Endothelial cell (in vitro differentiated cells): ENCODE data around the gene MICAL1. TPM values are rescaled to one million over a fixed set of nuclear protein-coding genes. Genes with fewer than 3 reads are reported as not detected.
"Not testable (repeated sequence)": the region's sequence is repeated elsewhere in the genome, so short reads cannot be mapped to it uniquely, and the experiment has no call there.

ENCODE experiments used
- DNase-seq: peaks from one replicate; pipeline ENCODE4 v3.0.0; 2021; ENCODE audit warnings: low spot score
- H3K27ac Mint-ChIP-seq: one replicate; pipeline ENCODE4 v1.8.0; 2021; ENCODE audit warnings: mixed read lengths, inconsistent platforms; ENCODE audit not compliant: unreplicated experiment
- H3K27me3 Mint-ChIP-seq: one replicate; pipeline ENCODE4 v1.8.0; 2021; ENCODE audit warnings: mild to moderate bottlenecking, moderate library complexity, mixed read lengths, inconsistent platforms; ENCODE audit not compliant: unreplicated experiment
- H3K36me3 Mint-ChIP-seq: one replicate; pipeline ENCODE4 v1.8.0; 2021; ENCODE audit warnings: mild to moderate bottlenecking, low read depth, mixed read lengths, inconsistent platforms; ENCODE audit not compliant: unreplicated experiment
- H3K4me1 Mint-ChIP-seq: one replicate; pipeline ENCODE4 v1.8.0; 2021; ENCODE audit warnings: mild to moderate bottlenecking, mixed read lengths, inconsistent platforms; ENCODE audit not compliant: unreplicated experiment
- H3K4me3 Mint-ChIP-seq: one replicate; pipeline ENCODE4 v1.8.0; 2021; ENCODE audit warnings: mild to moderate bottlenecking, mixed read lengths, inconsistent platforms; ENCODE audit not compliant: unreplicated experiment
- H3K9me3 Mint-ChIP-seq: one replicate; pipeline ENCODE4 v1.8.0; 2021; ENCODE audit warnings: mixed read lengths, inconsistent platforms; ENCODE audit not compliant: unreplicated experiment
- total RNA-seq: library from RNA; stranded (reverse); fragmentation: NEBNext Ultra II Directional; extraction: Animal tissue kit (Norgen Biotek cat#: 25700); gene quantifications from one replicate; pipeline ENCODE4 v1.2.1, GENCODE V29; 2021; ENCODE audit not compliant: unreplicated experiment
- TF ChIP-seq, protein P1 (sequence below): fragments of 200-600 bp; sonication (generic); IDR thresholded peaks from one replicate; pipeline ENCODE4 v1.5.0; 2021; ENCODE audit warnings: antibody characterized with exemption; ENCODE audit not compliant: unreplicated experiment

MICAL1 gene
- total RNA-seq, 1 donor from 2014 or later: 19.9 TPM

GRCh38 chr6:109461733-109462526 is 6.4 kb upstream of the MICAL1 start:
- Mint-ChIP-seq H3K27me3 (no peaks in the 10 kb centered on the region), H3K9me3 (no peaks in the 10 kb centered on the region), H3K27ac (no peak overlapping the region), H3K4me3 (no peak overlapping the region), H3K36me3 (no peaks in the 10 kb centered on the region), H3K4me1 (no peaks in the 10 kb centered on the region)
- TF ChIP-seq, protein P1, sequence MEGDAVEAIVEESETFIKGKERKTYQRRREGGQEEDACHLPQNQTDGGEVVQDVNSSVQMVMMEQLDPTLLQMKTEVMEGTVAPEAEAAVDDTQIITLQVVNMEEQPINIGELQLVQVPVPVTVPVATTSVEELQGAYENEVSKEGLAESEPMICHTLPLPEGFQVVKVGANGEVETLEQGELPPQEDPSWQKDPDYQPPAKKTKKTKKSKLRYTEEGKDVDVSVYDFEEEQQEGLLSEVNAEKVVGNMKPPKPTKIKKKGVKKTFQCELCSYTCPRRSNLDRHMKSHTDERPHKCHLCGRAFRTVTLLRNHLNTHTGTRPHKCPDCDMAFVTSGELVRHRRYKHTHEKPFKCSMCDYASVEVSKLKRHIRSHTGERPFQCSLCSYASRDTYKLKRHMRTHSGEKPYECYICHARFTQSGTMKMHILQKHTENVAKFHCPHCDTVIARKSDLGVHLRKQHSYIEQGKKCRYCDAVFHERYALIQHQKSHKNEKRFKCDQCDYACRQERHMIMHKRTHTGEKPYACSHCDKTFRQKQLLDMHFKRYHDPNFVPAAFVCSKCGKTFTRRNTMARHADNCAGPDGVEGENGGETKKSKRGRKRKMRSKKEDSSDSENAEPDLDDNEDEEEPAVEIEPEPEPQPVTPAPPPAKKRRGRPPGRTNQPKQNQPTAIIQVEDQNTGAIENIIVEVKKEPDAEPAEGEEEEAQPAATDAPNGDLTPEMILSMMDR: no peak
- no peak for DNase-seq

DNA sequence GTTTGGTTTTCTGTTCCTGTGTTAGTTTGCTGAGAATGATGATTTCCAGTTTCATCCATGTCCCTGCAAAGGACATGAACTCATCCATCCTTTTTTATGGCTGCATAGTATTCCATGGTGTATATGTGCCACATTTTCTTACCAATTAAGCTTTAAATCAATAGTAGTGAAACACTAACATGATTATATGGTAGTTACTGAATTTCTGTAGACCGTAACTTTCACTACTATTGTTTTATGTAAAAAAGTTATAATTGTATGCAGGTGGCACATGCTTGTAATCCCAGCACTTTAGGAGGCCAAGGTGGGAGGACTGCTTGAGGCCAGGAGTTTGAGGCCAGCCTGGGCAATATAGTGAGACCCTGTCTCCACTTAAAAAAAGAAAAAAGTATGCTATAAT is 5.6 kb upstream of the MICAL1 start:
- not testable (repeated sequence) for H3K27me3 Mint-ChIP-seq, H3K4me1 Mint-ChIP-seq, H3K36me3 Mint-ChIP-seq, DNase-seq, H3K4me3 Mint-ChIP-seq, H3K27ac Mint-ChIP-seq, H3K9me3 Mint-ChIP-seq

GRCh38 chr6:109460161-109460829 is 4.7 kb upstream of the MICAL1 start:
- Mint-ChIP-seq H3K9me3 (no peaks in the 10 kb centered on the region), H3K4me3 (no peak overlapping the region), H3K27ac (no peak overlapping the region), H3K4me1 (peaks cover under 1% of the 10 kb centered on the region), H3K36me3 (no peaks in the 10 kb centered on the region), H3K27me3 (peaks cover 6% of the 10 kb centered on the region)
- TF ChIP-seq, protein P1: no peak
- no peak for DNase-seq

DNA sequence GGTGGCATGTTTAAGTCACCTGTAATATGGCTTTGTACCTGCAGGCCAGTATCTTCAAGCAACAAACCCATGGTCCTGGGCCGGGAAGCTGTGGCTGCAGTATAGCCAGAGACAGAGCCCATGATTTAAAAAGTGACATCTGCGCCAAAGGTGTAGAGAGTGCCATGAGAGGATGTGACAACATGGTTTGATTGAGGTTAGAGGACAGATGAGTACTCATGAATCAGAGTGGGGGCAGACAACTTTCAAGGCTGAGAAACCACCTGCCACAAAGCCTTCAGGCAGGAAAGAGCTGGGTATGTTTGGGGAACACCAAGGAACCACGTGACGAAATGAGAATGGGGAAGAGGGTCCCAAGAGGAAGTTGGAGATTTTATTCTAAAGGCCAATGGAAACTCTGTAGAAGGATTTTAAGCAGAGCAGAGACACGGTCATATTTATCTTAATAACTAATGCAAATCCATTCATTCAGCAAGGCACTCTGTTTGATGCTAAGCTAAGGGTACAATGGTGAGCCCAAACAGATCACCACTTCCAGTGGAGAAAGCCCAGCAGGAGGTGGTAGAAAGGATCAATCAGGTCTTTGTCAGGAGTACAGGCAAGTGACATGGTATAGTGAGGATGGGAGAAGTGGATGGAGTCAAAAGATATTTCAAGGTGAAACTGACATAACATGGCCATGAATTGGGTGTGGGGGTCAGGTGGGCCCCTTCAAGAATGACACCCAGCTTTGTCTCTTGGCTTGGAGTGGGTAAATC is 3.4 kb upstream of the MICAL1 start:
- Mint-ChIP-seq H3K27ac (no peak overlapping the region), H3K4me1 (peaks cover 2% of the 10 kb centered on the region), H3K36me3 (no peaks in the 10 kb centered on the region), H3K4me3 (no peak overlapping the region), H3K27me3 (peaks cover 14% of the 10 kb centered on the region), H3K9me3 (no peaks in the 10 kb centered on the region)
- TF ChIP-seq, protein P1: no peak
- DNase-seq: no peak

- H3K27me3 Mint-ChIP-seq: peaks cover 14% of the 10 kb centered on the region
- H3K4me3 Mint-ChIP-seq: no peak overlapping the region
- DNase-seq: no peak
- peaks cover 2% of the 10 kb centered on the region for H3K4me1 Mint-ChIP-seq
- H3K36me3 Mint-ChIP-seq: no peaks in the 10 kb centered on the region
- no peak overlapping the region for H3K27ac Mint-ChIP-seq
- H3K9me3 Mint-ChIP-seq: no peaks in the 10 kb centered on the region
- TF ChIP-seq, protein P1: no peak
Observed at GRCh38 chr6:109457562-109457996, 2.0 kb upstream of the MICAL1 start.
